Mucosa of descending colon (tissue), 3 donors: Measurements from ENCODE around the gene RABGGTA. TPM values are rescaled to one million over a fixed set of nuclear protein-coding genes. Genes with fewer than 3 reads are reported as not detected.
A peak's percentile ranks its signal among the peaks of the same experiment; 100 is the strongest.

Experiments
- ATAC-seq: fragments of 200-7000 bp; cut with Tn5 transposase; one replicate; pipeline ENCODE4 v1.9.1; 2020; ENCODE audit warnings: mild to moderate bottlenecking, moderate library complexity
- DNase-seq, 3 donors: peaks; one replicate each; pipeline ENCODE4 v3.0.0-alpha.2; 2020
- H3K36me3 ChIP-seq: fragments of 200-600 bp; one replicate; pipeline ENCODE4 v1.8.0; 2021; ENCODE audit warnings: low read depth, mild to moderate bottlenecking
- H3K4me1 ChIP-seq: fragments of 200-600 bp; one replicate; pipeline ENCODE4 v1.8.0; 2021; ENCODE audit warnings: low read depth, mild to moderate bottlenecking
- H3K4me3 ChIP-seq: fragments of 200-600 bp; one replicate; pipeline ENCODE4 v1.8.0; 2021; ENCODE audit warnings: mild to moderate bottlenecking
- H3K9me3 ChIP-seq: fragments of 200-600 bp; one replicate; pipeline ENCODE4 v1.8.0; 2021; ENCODE audit warnings: mild to moderate bottlenecking
- intact Hi-C, 2 donors: fragments of 100-400 bp; cut with DNase I in 1 of 2; cut with micrococcal nuclease in 1 of 2; formaldehyde crosslinking; loops; one replicate each; pipeline versions ENCODE4 v1.11.0 to v1.11.1; 2022; cut with DNase I, micrococcal nuclease
- total RNA-seq, 3 donors: library from RNA; stranded (reverse); fragmentation: NEBNext Ultra II Directional in 2 of 3; extraction: Animal tissue kit (Norgen Biotek cat#: 25700) in 2 of 3; gene quantifications; one replicate each; pipeline versions ENCODE4 v1.2.1 to v1.2.4, GENCODE V29; 2021 to 2023
- TF ChIP-seq, protein P1 (sequence below): fragments of 200-600 bp; IDR thresholded peaks from one replicate; pipeline ENCODE4 v1.8.0; 2022; ENCODE audit warnings: antibody characterized with exemption, mild to moderate bottlenecking
- donor health status: DM: no; HTN: no; CAD: no; lungs with moderate emphysema.
- donor health status: DM: no; HTN: no; CAD: no.
- donor health status: DM: no; HTN: yes; CAD: no.

The RABGGTA gene
- total RNA-seq, 3 donors from 2014 or later = 31.6 to 52.9 (median 41.3) TPM

- H3K9me3 ChIP-seq = no peaks in the 10 kb centered on the region
- TF ChIP-seq, protein P1, sequence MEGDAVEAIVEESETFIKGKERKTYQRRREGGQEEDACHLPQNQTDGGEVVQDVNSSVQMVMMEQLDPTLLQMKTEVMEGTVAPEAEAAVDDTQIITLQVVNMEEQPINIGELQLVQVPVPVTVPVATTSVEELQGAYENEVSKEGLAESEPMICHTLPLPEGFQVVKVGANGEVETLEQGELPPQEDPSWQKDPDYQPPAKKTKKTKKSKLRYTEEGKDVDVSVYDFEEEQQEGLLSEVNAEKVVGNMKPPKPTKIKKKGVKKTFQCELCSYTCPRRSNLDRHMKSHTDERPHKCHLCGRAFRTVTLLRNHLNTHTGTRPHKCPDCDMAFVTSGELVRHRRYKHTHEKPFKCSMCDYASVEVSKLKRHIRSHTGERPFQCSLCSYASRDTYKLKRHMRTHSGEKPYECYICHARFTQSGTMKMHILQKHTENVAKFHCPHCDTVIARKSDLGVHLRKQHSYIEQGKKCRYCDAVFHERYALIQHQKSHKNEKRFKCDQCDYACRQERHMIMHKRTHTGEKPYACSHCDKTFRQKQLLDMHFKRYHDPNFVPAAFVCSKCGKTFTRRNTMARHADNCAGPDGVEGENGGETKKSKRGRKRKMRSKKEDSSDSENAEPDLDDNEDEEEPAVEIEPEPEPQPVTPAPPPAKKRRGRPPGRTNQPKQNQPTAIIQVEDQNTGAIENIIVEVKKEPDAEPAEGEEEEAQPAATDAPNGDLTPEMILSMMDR = no peak
- H3K4me1 ChIP-seq = no peaks in the 10 kb centered on the region
- H3K36me3 ChIP-seq = no peaks in the 10 kb centered on the region
- no peak for DNase-seq
- ATAC-seq = no peak
- H3K4me3 ChIP-seq = no peak overlapping the region
- intact Hi-C loops = no loop called here
These were observed 13.2 kb upstream of the RABGGTA start for GRCh38 chr14:24284501-24285035.

DNA sequence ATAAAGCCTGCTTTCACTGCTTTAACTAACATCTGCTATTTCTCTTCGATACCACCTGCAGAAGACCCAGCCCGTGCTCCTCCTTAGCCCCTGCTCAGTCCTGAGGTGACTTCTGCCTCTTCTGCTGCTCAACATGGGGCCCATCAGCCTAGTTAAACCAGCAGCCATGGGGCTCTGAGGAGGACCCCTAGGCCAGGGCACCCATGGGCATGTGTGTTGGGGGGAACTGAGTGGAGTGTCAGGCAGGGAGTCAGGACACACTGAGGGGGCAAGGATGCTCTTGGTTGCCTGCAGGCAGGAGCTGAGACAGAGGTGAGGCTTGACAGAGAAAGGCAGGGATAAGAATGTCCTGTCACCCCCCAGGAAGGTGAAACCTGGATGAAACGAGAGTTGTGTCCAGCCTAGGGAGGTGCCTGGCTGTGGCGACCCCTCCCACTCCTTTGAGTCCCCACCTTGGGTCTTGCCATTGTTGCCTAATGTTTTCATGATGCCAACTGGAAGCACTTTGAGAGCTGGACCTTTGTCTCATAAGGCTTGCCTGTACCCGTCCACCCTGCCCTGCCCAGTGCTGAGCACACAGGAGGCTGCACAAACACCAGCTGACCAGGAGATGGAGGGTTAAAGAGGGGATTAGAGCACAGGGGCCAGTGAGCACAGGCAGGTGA lies 12.5 kb upstream of the RABGGTA start:
- DNase-seq (no peak), ATAC-seq (no peak)
- Histone ChIP-seq H3K9me3 (no peaks in the 10 kb centered on the region), H3K4me1 (no peaks in the 10 kb centered on the region), H3K4me3 (no peak overlapping the region), H3K36me3 (no peaks in the 10 kb centered on the region)
- TF ChIP-seq, protein P1 = no peak
- intact Hi-C loops = no loop called here

- intact Hi-C loops = no loop called here
- H3K4me3 ChIP-seq = no peak overlapping the region
- DNase-seq = no peak
- H3K9me3 ChIP-seq = no peaks in the 10 kb centered on the region
- TF ChIP-seq, protein P1 = no peak
- H3K4me1 ChIP-seq = no peaks in the 10 kb centered on the region
- no peaks in the 10 kb centered on the region for H3K36me3 ChIP-seq
- ATAC-seq = no peak
These were observed 11.3 kb upstream of the RABGGTA start for GRCh38 chr14:24282736-24283135.

DNA sequence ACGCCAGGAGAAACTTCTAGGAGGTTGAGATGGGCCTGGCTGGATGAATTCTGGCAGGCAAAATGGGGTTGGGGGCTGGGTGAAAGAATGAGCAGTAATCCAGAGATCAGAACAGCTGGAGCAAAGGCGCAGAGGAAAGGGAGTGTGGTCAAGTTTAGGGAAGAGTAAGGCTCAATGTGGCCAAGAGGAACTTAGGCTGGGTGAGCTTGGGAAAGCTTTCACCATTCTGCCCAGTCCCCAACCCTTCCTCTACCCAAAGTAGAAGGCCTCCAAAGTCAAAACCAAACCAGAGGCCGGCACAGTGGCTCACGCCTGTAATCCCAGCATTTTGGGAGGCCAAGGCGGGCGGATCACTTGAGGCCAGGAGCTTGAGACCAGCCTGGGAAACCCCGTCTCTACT lies 10.2 kb upstream of the RABGGTA start:
- no peaks in the 10 kb centered on the region for H3K36me3 ChIP-seq
- H3K9me3 ChIP-seq = no peaks in the 10 kb centered on the region
- intact Hi-C loops = no loop called here
- no peak for ATAC-seq
- TF ChIP-seq, protein P1 = no peak
- DNase-seq = no peak
- no peak overlapping the region for H3K4me3 ChIP-seq
- H3K4me1 ChIP-seq = no peaks in the 10 kb centered on the region

GRCh38 chr14:24280797-24281460 lies 9.5 kb upstream of the RABGGTA start:
- DNase-seq (peak in 1 of 3 donors; percentile 7), ATAC-seq (no peak)
- TF ChIP-seq, protein P1 = no peak
- H3K4me3 ChIP-seq = no peak overlapping the region
- no peaks in the 10 kb centered on the region for H3K36me3 ChIP-seq
- no peaks in the 10 kb centered on the region for H3K9me3 ChIP-seq
- no peaks in the 10 kb centered on the region for H3K4me1 ChIP-seq
- intact Hi-C loops = no loop called here
